Measurements from ENCODE around the gene NCKAP5.

NCKAP5 gene

GRCh38 chr2:133241224-133241571 lies 327.1 kb downstream of the NCKAP5 start:
- H3K14ac ChIP-seq (ENCODE audit: low read length in 2 of 2): no peak overlapping the region
- WGBS: 49% methylated on average over 2 of the region's 2 CpGs
- H2AK5ac ChIP-seq (ENCODE audit: low read length, severe bottlenecking): no peak overlapping the region
- H3K9me3 ChIP-seq (ENCODE audit: control insufficient read depth, low read length): no peaks in the 10 kb centered on the region
- H3K4me2 ChIP-seq (ENCODE audit: low read length, poor library complexity, severe bottlenecking): peak overlapping the region; percentile 3
- H3K23ac ChIP-seq (ENCODE audit: low read length in 2 of 2): no peak overlapping the region
- no peaks in the 10 kb centered on the region for H3K27me3 ChIP-seq (ENCODE audit: control insufficient read depth in 1 of 2, insufficient read depth in 1 of 2, low read length in 2 of 2)
- peaks cover 6% of the 10 kb centered on the region for H3K79me1 ChIP-seq (replicated peaks; ENCODE audit: low read length, poor library complexity, severe bottlenecking)
- no peak overlapping the region for H2BK5ac ChIP-seq (ENCODE audit: low read depth, low read length, poor library complexity, severe bottlenecking)
- H3K36me3 ChIP-seq (ENCODE audit: control insufficient read depth in 1 of 2, insufficient read depth in 2 of 2, low read depth in 1 of 2, low read length in 2 of 2): no peaks in the 10 kb centered on the region
- peak overlapping the region in 1 of 2 experiments; percentile 75 for H3K4me3 ChIP-seq (ENCODE audit: insufficient read depth in 1 of 2, low read depth in 1 of 2, low read length in 2 of 2)
- no peak overlapping the region for H2BK120ac ChIP-seq (ENCODE audit: low read depth, low read length)
- no peak overlapping the region for H3K4ac ChIP-seq (ENCODE audit: low read depth in 1 of 2, low read length in 2 of 2)
- no peak overlapping the region for H4K8ac ChIP-seq (ENCODE audit: low read length)
- H4K91ac ChIP-seq (ENCODE audit: low read length): no peak overlapping the region
- H3K18ac ChIP-seq (ENCODE audit: low read depth in 1 of 2, low read length in 2 of 2): no peak overlapping the region
- H2BK15ac ChIP-seq (ENCODE audit: low read depth, poor library complexity, severe bottlenecking): no peak overlapping the region
- H3K4me1 ChIP-seq (ENCODE audit: control insufficient read depth, insufficient read depth, low read depth, low read length): peaks cover 2% of the 10 kb centered on the region
- peak; percentile 34 for DNase-seq
- H3K27ac ChIP-seq (ENCODE audit: low read length, poor library complexity, severe bottlenecking): no peak overlapping the region
- peak overlapping the region; percentile 89 for H3K9ac ChIP-seq (ENCODE audit: low read length)
- no peak overlapping the region for H2AFZ ChIP-seq (ENCODE audit: low read depth, low read length)
- H2BK12ac ChIP-seq (ENCODE audit: low read length in 2 of 2): no peak overlapping the region

GRCh38 chr2:133240491-133241223 lies 327.6 kb downstream of the NCKAP5 start:
- H3K4ac ChIP-seq (ENCODE audit: low read depth in 1 of 2, low read length in 2 of 2): no peak overlapping the region
- peaks cover 2% of the 10 kb centered on the region for H3K4me1 ChIP-seq (ENCODE audit: control insufficient read depth, insufficient read depth, low read depth, low read length)
- H4K91ac ChIP-seq (ENCODE audit: low read length): no peak overlapping the region
- no peaks in the 10 kb centered on the region for H3K9me3 ChIP-seq (ENCODE audit: control insufficient read depth, low read length)
- H3K27me3 ChIP-seq (ENCODE audit: control insufficient read depth in 1 of 2, insufficient read depth in 1 of 2, low read length in 2 of 2): no peaks in the 10 kb centered on the region
- no peaks in the 10 kb centered on the region for H3K36me3 ChIP-seq (ENCODE audit: control insufficient read depth in 1 of 2, insufficient read depth in 2 of 2, low read depth in 1 of 2, low read length in 2 of 2)
- no peak overlapping the region for H2BK12ac ChIP-seq (ENCODE audit: low read length in 2 of 2)
- no peak overlapping the region for H3K18ac ChIP-seq (ENCODE audit: low read depth in 1 of 2, low read length in 2 of 2)
- no peak overlapping the region for H2AFZ ChIP-seq (ENCODE audit: low read depth, low read length)
- H3K27ac ChIP-seq (ENCODE audit: low read length, poor library complexity, severe bottlenecking): no peak overlapping the region
- no peak overlapping the region for H2BK15ac ChIP-seq (ENCODE audit: low read depth, poor library complexity, severe bottlenecking)
- peak; percentile 33 for DNase-seq
- 89% methylated on average over 3 of the region's 5 CpGs for WGBS
- H3K4me3 ChIP-seq (ENCODE audit: insufficient read depth in 1 of 2, low read depth in 1 of 2, low read length in 2 of 2): peak overlapping the region in 1 of 2 experiments; percentile 75
- H3K4me2 ChIP-seq (ENCODE audit: low read length, poor library complexity, severe bottlenecking): peak overlapping the region; percentile 3
- H3K79me1 ChIP-seq (replicated peaks; ENCODE audit: low read length, poor library complexity, severe bottlenecking): peaks cover 4% of the 10 kb centered on the region
- no peak overlapping the region for H3K14ac ChIP-seq (ENCODE audit: low read length in 2 of 2)
- H3K23ac ChIP-seq (ENCODE audit: low read length in 2 of 2): no peak overlapping the region
- no peak overlapping the region for H2BK120ac ChIP-seq (ENCODE audit: low read depth, low read length)
- peak overlapping the region; percentile 89 for H3K9ac ChIP-seq (ENCODE audit: low read length)
- H2AK5ac ChIP-seq (ENCODE audit: low read length, severe bottlenecking): no peak overlapping the region
- H4K8ac ChIP-seq (ENCODE audit: low read length): no peak overlapping the region
- H2BK5ac ChIP-seq (ENCODE audit: low read depth, low read length, poor library complexity, severe bottlenecking): no peak overlapping the region

GRCh38 chr2:133235968-133236367 lies 332.3 kb downstream of the NCKAP5 start:
- no peaks in the 10 kb centered on the region for H3K27me3 ChIP-seq (ENCODE audit: control insufficient read depth in 1 of 2, insufficient read depth in 1 of 2, low read length in 2 of 2)
- H2BK120ac ChIP-seq (ENCODE audit: low read depth, low read length): no peak overlapping the region
- DNase-seq: no peak
- H3K4ac ChIP-seq (ENCODE audit: low read depth in 1 of 2, low read length in 2 of 2): no peak overlapping the region
- no peak overlapping the region for H3K18ac ChIP-seq (ENCODE audit: low read depth in 1 of 2, low read length in 2 of 2)
- H3K23ac ChIP-seq (ENCODE audit: low read length in 2 of 2): no peak overlapping the region
- H3K14ac ChIP-seq (ENCODE audit: low read length in 2 of 2): no peak overlapping the region
- no CpG with 5 or more reads among the region's 1 CpG for WGBS
- peaks cover 7% of the 10 kb centered on the region for H3K79me1 ChIP-seq (replicated peaks; ENCODE audit: low read length, poor library complexity, severe bottlenecking)
- H3K27ac ChIP-seq (ENCODE audit: low read length, poor library complexity, severe bottlenecking): no peak overlapping the region
- H2BK5ac ChIP-seq (ENCODE audit: low read depth, low read length, poor library complexity, severe bottlenecking): no peak overlapping the region
- H3K4me1 ChIP-seq (ENCODE audit: control insufficient read depth, insufficient read depth, low read depth, low read length): peaks cover 2% of the 10 kb centered on the region
- H2AK5ac ChIP-seq (ENCODE audit: low read length, severe bottlenecking): no peak overlapping the region
- H4K91ac ChIP-seq (ENCODE audit: low read length): no peak overlapping the region
- H3K9ac ChIP-seq (ENCODE audit: low read length): no peak overlapping the region
- H4K8ac ChIP-seq (ENCODE audit: low read length): no peak overlapping the region
- H2BK12ac ChIP-seq (ENCODE audit: low read length in 2 of 2): no peak overlapping the region
- no peak overlapping the region for H2BK15ac ChIP-seq (ENCODE audit: low read depth, poor library complexity, severe bottlenecking)
- no peak overlapping the region for H3K4me2 ChIP-seq (ENCODE audit: low read length, poor library complexity, severe bottlenecking)
- no peaks in the 10 kb centered on the region for H3K9me3 ChIP-seq (ENCODE audit: control insufficient read depth, low read length)
- H3K36me3 ChIP-seq (ENCODE audit: control insufficient read depth in 1 of 2, insufficient read depth in 2 of 2, low read depth in 1 of 2, low read length in 2 of 2): no peaks in the 10 kb centered on the region
- H2AFZ ChIP-seq (ENCODE audit: low read depth, low read length): no peak overlapping the region
- H3K4me3 ChIP-seq (ENCODE audit: insufficient read depth in 1 of 2, low read depth in 1 of 2, low read length in 2 of 2): no peak overlapping the region

GRCh38 chr2:133232556-133232955 lies 335.7 kb downstream of the NCKAP5 start:
- no peak for DNase-seq
- Histone ChIP-seq H4K8ac (ENCODE audit: low read length) (no peak overlapping the region), H3K4me3 (ENCODE audit: insufficient read depth in 1 of 2, low read depth in 1 of 2, low read length in 2 of 2) (no peak overlapping the region), H3K4ac (ENCODE audit: low read depth in 1 of 2, low read length in 2 of 2) (no peak overlapping the region), H2BK15ac (ENCODE audit: low read depth, poor library complexity, severe bottlenecking) (no peak overlapping the region), H4K91ac (ENCODE audit: low read length) (no peak overlapping the region), H2AK5ac (ENCODE audit: low read length, severe bottlenecking) (no peak overlapping the region), H2BK5ac (ENCODE audit: low read depth, low read length, poor library complexity, severe bottlenecking) (no peak overlapping the region), H3K36me3 (ENCODE audit: control insufficient read depth in 1 of 2, insufficient read depth in 2 of 2, low read depth in 1 of 2, low read length in 2 of 2) (no peaks in the 10 kb centered on the region), H3K9ac (ENCODE audit: low read length) (no peak overlapping the region), H3K9me3 (ENCODE audit: control insufficient read depth, low read length) (no peaks in the 10 kb centered on the region), H2BK12ac (ENCODE audit: low read length in 2 of 2) (no peak overlapping the region), H3K18ac (ENCODE audit: low read depth in 1 of 2, low read length in 2 of 2) (no peak overlapping the region), H3K27ac (ENCODE audit: low read length, poor library complexity, severe bottlenecking) (no peak overlapping the region), H3K79me1 (replicated peaks; ENCODE audit: low read length, poor library complexity, severe bottlenecking) (peaks cover 3% of the 10 kb centered on the region), H3K23ac (ENCODE audit: low read length in 2 of 2) (no peak overlapping the region), H3K14ac (ENCODE audit: low read length in 2 of 2) (no peak overlapping the region), H2BK120ac (ENCODE audit: low read depth, low read length) (no peak overlapping the region), H3K4me2 (ENCODE audit: low read length, poor library complexity, severe bottlenecking) (no peak overlapping the region), H2AFZ (ENCODE audit: low read depth, low read length) (no peak overlapping the region), H3K27me3 (ENCODE audit: control insufficient read depth in 1 of 2, insufficient read depth in 1 of 2, low read length in 2 of 2) (no peaks in the 10 kb centered on the region), H3K4me1 (ENCODE audit: control insufficient read depth, insufficient read depth, low read depth, low read length) (no peaks in the 10 kb centered on the region)
- no CpG with 5 or more reads among the region's 1 CpG for WGBS
